T follicular helper cell (primary cell): Measurements from ENCODE around the gene FOXP4.

Source experiments
- DNase-seq: peaks from one replicate; pipeline ENCODE4 v3.0.0-alpha.2; 2020; ENCODE audit warnings: low read depth

The FOXP4 gene

GRCh38 chr6:41625442-41625841, 79.3 kb downstream of the FOXP4 start:
- no peak for DNase-seq

- DNase-seq, result no peak
These were observed 79.8 kb downstream of the FOXP4 start for GRCh38 chr6:41626022-41626421.

- DNase-seq, result no peak
These were observed 80.7 kb downstream of the FOXP4 start for GRCh38 chr6:41626917-41627316.

GRCh38 chr6:41629128-41629527, 82.9 kb downstream of the FOXP4 start:
- no peak for DNase-seq

GRCh38 chr6:41630069-41630468, 83.9 kb downstream of the FOXP4 start:
- no peak for DNase-seq

- no peak for DNase-seq
These were observed 84.8 kb downstream of the FOXP4 start for GRCh38 chr6:41630946-41631345.

- DNase-seq, result no peak
These were observed 87.0 kb downstream of the FOXP4 start for GRCh38 chr6:41633056-41633634.

- no peak for DNase-seq
These were observed 88.5 kb downstream of the FOXP4 start for GRCh38 chr6:41634657-41635056.

GRCh38 chr6:41635365-41635764, 89.2 kb downstream of the FOXP4 start:
- no peak for DNase-seq

- no peak for DNase-seq
These were observed 90.6 kb downstream of the FOXP4 start for GRCh38 chr6:41636833-41637193.

- no peak for DNase-seq
These were observed 91.2 kb downstream of the FOXP4 start for GRCh38 chr6:41637194-41638001.

GRCh38 chr6:41638002-41638934, 92.1 kb downstream of the FOXP4 start, which contains the start of gene MDFI:
TSS of gene MDFI (plus strand) at chr6:41638468. CDS start at chr6:41638750, 282 bp downstream.
- DNase-seq, result no peak

- DNase-seq, result no peak
These were observed 93.0 kb downstream of the FOXP4 start for GRCh38 chr6:41638935-41639808.

- no peak for DNase-seq
These were observed 93.7 kb downstream of the FOXP4 start for GRCh38 chr6:41639809-41640371.

GRCh38 chr6:41640426-41640825, 94.2 kb downstream of the FOXP4 start:
- no peak for DNase-seq

GRCh38 chr6:41641352-41641925, 95.3 kb downstream of the FOXP4 start:
- no peak for DNase-seq

GRCh38 chr6:41642090-41642959, 96.1 kb downstream of the FOXP4 start:
- no peak for DNase-seq

GRCh38 chr6:41642960-41643898, 97.0 kb downstream of the FOXP4 start:
- DNase-seq, result no peak

- DNase-seq, result no peak
These were observed 97.7 kb downstream of the FOXP4 start for GRCh38 chr6:41643899-41644269.
